Placental pericyte (primary cell): ENCODE results near the gene GZMM. TPM values are rescaled to one million over a fixed set of nuclear protein-coding genes. Genes with fewer than 3 reads are reported as not detected.

Experiments
- total RNA-seq: library from RNA; depleted of rRNA; stranded (reverse); fragments of >200 nt; gene quantifications from 2 replicates; pipeline ENCODE4 v1.2.3, GENCODE V29; 2012

The GZMM gene
- 0.66 TPM in 1 of 2 replicates, not detected in the other for total RNA-seq

DNA sequence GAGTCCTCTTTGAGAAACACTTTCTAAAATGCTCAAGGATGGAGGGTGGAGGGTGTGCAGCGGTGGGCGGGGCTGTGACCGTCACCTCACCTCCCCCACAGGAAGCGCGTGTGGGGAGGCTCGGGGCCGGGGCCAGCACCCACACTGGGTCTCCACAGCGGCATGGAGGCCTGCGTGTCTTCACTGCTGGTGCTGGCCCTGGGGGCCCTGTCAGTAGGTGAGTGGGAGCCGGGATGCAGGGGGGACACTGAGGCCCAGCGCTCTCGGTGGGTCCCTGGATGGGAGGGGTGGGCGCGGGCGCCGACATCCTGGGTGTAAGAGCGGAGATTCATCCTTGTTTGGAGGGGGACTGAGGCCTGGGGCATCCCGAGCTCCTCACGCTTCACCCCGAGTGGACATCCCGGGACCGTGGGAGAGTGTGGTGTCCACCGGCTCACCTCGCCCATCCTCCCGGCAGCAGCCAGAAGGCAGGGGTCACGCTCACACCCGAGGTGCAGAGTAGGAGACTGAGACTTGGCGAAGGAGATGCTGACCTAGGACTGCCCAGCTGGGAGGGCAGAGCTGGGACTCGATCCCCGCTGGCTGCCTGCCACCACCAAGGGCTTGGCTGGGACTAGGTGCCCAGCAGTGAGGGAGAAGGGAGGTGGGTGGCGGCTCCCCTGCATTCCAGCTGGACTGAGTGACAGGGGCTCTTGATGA is at the start of gene GZMM:
TSS of gene GZMM (plus strand) at position 144 of the 699 bp plus-strand sequence. CDS start at position 163, 19 bp downstream.

DNA sequence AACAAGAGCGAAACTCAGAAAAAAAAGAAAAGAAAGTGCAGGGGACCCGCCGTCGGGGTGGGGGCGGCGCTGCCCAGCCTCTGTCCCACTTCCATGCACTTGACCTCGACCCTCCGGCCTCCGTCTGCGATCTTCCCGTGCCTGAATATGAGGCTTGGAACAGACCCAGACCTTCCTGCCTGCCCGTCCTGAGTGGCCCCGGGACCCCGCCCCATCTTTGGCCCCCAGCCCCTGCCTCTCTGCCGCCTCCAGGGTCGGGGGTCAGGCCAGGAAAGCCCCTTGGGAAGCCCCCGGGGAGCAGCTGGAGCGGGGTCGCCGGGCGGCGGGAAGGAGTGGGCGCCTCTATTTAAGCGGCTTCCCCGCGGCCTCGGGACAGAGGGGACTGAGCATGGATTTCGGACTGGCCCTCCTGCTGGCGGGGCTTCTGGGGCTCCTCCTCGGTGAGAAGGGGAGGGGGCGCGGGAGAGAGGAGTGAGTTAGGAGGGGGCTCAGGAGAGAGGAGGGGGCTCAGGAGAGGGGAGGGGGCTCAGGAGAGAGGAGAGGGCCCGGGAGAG is 47.7 kb upstream of the GZMM start, which contains the start of gene MADCAM1:
TSS of gene MADCAM1 (plus strand) at position 375 of the 554 bp plus-strand sequence. CDS start at position 389, 14 bp downstream.

DNA sequence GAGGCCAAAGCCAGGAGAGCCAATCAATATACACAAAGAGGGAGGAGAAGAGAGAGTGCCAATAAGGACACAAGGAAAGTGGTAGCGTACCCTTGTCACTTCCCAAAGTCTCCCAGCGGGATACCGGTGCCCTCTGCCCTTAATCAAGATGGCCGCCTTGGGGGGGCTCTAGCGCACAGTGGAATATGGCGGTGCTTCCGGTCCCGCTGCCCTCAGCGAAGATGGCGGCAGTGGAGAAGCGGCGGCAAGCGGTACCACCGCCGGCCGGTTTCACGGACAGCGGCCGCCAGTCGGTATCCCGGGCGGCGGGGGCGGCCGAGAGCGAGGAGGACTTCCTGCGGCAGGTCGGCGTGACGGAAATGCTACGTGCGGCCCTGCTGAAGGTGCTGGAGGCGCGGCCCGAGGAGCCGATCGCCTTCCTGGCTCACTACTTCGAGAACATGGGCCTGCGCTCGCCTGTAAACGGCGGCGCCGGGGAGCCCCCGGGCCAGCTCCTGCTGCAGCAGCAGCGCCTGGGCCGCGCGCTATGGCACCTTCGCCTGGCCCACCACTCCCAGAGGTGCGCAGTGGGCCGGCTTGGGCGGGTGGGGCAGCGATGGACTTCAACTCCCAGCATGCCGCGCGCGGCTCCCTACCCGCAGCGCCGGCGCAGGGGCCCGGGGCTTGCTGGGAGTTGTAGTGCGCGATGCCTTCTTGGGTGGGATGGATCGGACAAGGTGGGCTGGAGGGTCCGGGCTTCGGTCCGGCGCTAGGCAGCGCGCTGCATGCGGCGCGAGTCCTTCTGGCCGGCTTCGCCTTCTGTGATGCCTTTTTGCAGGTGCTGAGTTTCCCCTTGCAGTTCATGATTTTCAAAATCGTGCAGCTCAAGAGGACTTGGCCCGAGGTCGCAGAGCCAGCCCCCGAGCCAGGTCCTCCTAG is 36.3 kb upstream of the GZMM start, which contains the start of gene TPGS1:
TSS of gene TPGS1 (plus strand) at position 212 of the 918 bp plus-strand sequence. CDS start at position 222, 10 bp downstream.

DNA sequence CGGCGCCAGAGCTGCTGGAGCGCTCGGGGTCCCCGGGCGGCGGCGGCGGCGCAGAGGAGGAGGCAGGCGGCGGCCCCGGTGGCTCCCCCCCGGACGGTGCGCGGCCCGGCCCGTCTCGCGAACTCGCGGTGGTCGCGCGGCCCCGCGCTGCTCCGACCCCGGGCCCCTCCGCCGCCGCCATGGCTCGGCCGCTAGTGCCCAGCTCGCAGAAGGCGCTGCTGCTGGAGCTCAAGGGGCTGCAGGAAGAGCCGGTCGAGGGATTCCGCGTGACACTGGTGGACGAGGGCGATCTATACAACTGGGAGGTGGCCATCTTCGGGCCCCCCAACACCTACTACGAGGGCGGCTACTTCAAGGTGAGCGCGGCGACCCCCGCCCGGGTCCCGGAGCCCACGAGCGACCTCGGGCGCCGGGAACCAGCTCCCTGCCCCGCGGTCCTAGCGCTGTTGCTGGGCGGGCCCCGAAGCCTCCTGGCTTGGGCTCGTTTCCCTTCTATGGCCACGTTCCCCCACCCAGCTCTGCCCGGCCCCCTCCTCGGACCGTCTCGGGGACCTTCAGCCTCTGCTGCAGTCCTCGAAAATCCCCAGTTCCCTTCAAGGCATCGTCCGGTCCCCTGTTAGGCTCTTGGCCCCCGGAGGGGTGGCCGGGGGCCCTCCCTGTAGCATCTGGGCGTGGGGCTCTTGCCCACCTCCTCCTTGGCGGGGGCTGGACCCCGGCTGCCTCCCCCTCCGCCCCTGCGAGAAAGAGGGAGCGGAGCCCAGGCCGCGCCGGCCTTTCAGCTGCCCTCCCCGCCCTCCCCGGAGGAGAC is 11.9 kb upstream of the GZMM start, which contains the start of gene CDC34:
TSS of gene CDC34 (plus strand) at position 8 of the 808 bp plus-strand sequence. CDS start at position 180, 172 bp downstream.

DNA sequence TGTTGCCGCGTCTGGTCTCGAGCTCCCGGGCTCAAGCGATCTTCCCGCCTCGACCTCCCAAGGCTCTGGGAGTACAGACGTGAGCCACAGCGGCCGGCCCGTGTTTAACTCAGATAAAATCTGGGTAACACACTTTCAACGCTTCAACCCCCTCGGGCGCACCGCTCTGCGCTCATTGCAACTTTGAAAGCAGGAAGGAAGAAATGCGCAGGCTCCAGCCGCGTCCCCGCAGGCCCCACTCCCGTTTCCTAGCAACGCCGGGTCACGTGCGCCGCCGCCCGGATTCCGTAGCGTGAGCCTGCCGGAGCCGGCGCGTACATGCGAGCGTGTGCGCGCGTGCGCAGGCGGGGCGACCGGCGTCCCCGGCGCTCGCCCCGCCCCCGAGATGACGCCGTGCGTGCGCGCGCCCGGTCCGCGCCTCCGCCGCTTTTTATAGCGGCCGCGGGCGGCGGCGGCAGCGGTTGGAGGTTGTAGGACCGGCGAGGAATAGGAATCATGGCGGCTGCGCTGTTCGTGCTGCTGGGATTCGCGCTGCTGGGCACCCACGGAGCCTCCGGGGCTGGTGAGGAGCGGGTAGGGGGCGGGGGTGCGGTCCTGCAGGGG is 28.4 kb downstream of the GZMM start, which contains the start of gene BSG:
TSS of gene BSG (plus strand) at position 457 of the 603 bp plus-strand sequence. CDS start at position 496, 39 bp downstream.

DNA sequence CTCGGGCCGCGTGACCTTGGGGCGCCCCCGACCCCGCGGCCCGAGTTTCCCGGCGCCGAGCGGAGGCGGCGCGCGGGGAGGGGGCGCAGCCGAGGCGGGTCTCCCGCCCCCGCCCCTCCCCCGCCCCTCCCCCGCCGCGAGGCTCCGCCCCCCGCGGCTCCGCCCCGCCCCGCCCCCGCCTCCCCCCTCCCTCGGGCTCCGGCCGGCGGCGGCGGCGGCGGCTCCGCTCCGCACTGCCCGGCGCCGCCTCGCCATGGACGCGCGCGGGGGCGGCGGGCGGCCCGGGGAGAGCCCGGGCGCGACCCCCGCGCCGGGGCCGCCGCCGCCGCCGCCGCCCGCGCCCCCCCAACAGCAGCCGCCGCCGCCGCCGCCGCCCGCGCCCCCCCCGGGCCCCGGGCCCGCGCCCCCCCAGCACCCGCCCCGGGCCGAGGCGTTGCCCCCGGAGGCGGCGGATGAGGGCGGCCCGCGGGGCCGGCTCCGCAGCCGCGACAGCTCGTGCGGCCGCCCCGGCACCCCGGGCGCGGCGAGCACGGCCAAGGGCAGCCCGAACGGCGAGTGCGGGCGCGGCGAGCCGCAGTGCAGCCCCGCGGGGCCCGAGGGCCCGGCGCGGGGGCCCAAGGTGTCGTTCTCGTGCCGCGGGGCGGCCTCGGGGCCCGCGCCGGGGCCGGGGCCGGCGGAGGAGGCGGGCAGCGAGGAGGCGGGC is 46.0 kb downstream of the GZMM start, which contains the start of gene HCN2:
TSS of gene HCN2 (plus strand) at position 189 of the 703 bp plus-strand sequence. CDS start at position 254, 65 bp downstream.

Other genes with a start within 250 kb of the GZMM start
- 18.6 and 27.2 TPM in 2 replicates for gene MIER2, start 199.3 kb upstream of the GZMM start, total RNA-seq
- not detected in 2 replicates for gene C2CD4C, start 134.9 kb upstream of the GZMM start, total RNA-seq
- 0.29 and 3.5 TPM in 2 replicates for gene SHC2, start 83.0 kb upstream of the GZMM start, total RNA-seq
- 0.22 TPM in 1 of 2 replicates, not detected in the other for gene MADCAM1, start 47.6 kb upstream of the GZMM start, total RNA-seq
- gene TPGS1, start 36.6 kb upstream of the GZMM start, total RNA-seq: 42.2 and 48.8 TPM in 2 replicates
- 108 and 148 TPM in 2 replicates for gene CDC34, start 12.3 kb upstream of the GZMM start, total RNA-seq
- gene BSG, start 28.5 kb downstream of the GZMM start, total RNA-seq: 282 and 610 TPM in 2 replicates
- 1.0 and 1.8 TPM in 2 replicates for gene HCN2, start 45.8 kb downstream of the GZMM start, total RNA-seq
- gene POLRMT, start 89.5 kb downstream of the GZMM start, total RNA-seq: 20.6 and 35.2 TPM in 2 replicates
- not detected in 2 replicates for gene FGF22, start 95.8 kb downstream of the GZMM start, total RNA-seq
- 52.7 and 82.6 TPM in 2 replicates for gene RNF126, start 119.2 kb downstream of the GZMM start, total RNA-seq
- gene FSTL3, start 132.3 kb downstream of the GZMM start, total RNA-seq: 98.0 and 117 TPM in 2 replicates
- not detected in 2 replicates for gene PRSS57, start 151.4 kb downstream of the GZMM start, total RNA-seq
- gene PALM, start 164.9 kb downstream of the GZMM start, total RNA-seq: 0.72 and 8.5 TPM in 2 replicates
- gene MISP, start 207.1 kb downstream of the GZMM start, total RNA-seq: 0.14 and 0.22 TPM in 2 replicates